Neural cell (in vitro differentiated cells): Measurements from ENCODE around the gene RHEX. TPM values are rescaled to one million over a fixed set of nuclear protein-coding genes. Genes with fewer than 3 reads are reported as not detected.

Experiments
- H2AFZ ChIP-seq: fragments of 200-600, 300-800 bp; sonication (generic), shearing (Covaris generic); 2 replicates; pipeline ENCODE4 v1.6.0; 2014; ENCODE audit warnings: low read depth, mild to moderate bottlenecking, antibody characterized with exemption, low read length, moderate library complexity
- H3F3A ChIP-seq: fragments of 200-600 bp; shearing (Covaris generic); 2 replicates; pipeline ENCODE4 v1.6.1; 2016; ENCODE audit warnings: mild to moderate bottlenecking, moderate library complexity, mixed read lengths, antibody characterized with exemption, low read length; ENCODE audit not compliant: insufficient read depth, poor library complexity, severe bottlenecking
- H3K27ac ChIP-seq: fragments of 200-600, 300-800 bp; sonication (generic), shearing (Covaris generic); 2 replicates; pipeline ENCODE4 v1.5.1; 2014; ENCODE audit warnings: mild to moderate bottlenecking, low read length, moderate library complexity
- H3K27me3 ChIP-seq: fragments of 300-800, 200-600 bp; sonication (generic), shearing (Covaris generic); 2 replicates; pipeline ENCODE4 v1.6.0; 2014; ENCODE audit warnings: mild to moderate bottlenecking, low read depth, low read length, moderate library complexity; ENCODE audit not compliant: insufficient read depth
- H3K36me3 ChIP-seq: fragments of 300-800, 200-600 bp; sonication (generic), shearing (Covaris generic); 2 replicates; pipeline ENCODE4 v1.5.1; 2014; ENCODE audit warnings: mild to moderate bottlenecking, antibody characterized with exemption, low read length, moderate library complexity; ENCODE audit not compliant: insufficient read depth
- H3K4me2 ChIP-seq: fragments of 300-800, 200-600 bp; sonication (generic), shearing (Covaris generic); 2 replicates; pipeline ENCODE4 v1.6.0; 2014; ENCODE audit warnings: mild to moderate bottlenecking, low read length
- H3K4me3 ChIP-seq: fragments of 300-800, 200-600 bp; sonication (generic), shearing (Covaris generic); 2 replicates; pipeline ENCODE4 v1.5.1; 2014; ENCODE audit warnings: mild to moderate bottlenecking, low read length, moderate library complexity
- H3K79me2 ChIP-seq: fragments of 200-600 bp; shearing (Covaris generic); replicated peaks from 2 replicates; pipeline ENCODE4 v1.6.0; 2014; ENCODE audit warnings: mild to moderate bottlenecking, low read length, moderate library complexity; ENCODE audit not compliant: insufficient read depth
- H3K9ac ChIP-seq: fragments of 300-800, 200-600 bp; sonication (generic), shearing (Covaris generic); 2 replicates; pipeline ENCODE4 v1.6.1; 2016; ENCODE audit warnings: mild to moderate bottlenecking, low read length, mixed read lengths
- H3K9me2 ChIP-seq: fragments of 200-600 bp; shearing (Covaris generic); 2 replicates; pipeline ENCODE4 v1.6.1; 2016; ENCODE audit warnings: mild to moderate bottlenecking, low read length, mixed read lengths; ENCODE audit not compliant: insufficient read depth
- H3K9me3 ChIP-seq: fragments of 200-600, 300-800 bp; sonication (generic), shearing (Covaris generic); 2 replicates; pipeline ENCODE4 v1.6.1; 2016; ENCODE audit warnings: mild to moderate bottlenecking, mixed run types, low read length, moderate library complexity, mixed read lengths
- H4K20me1 ChIP-seq: fragments of 200-600 bp; shearing (Covaris generic); 2 replicates; pipeline ENCODE4 v1.6.1; 2016; ENCODE audit warnings: mild to moderate bottlenecking, mixed run types; ENCODE audit not compliant: insufficient read depth
- EP300 ChIP-seq: fragments of 450-650 bp; conservative IDR thresholded peaks from 2 replicates; pipeline ENCODE4 v1.6.1; 2014; ENCODE audit warnings: antibody characterized with exemption, mild to moderate bottlenecking, moderate library complexity; ENCODE audit not compliant: poor library complexity, severe bottlenecking
- EZH2 ChIP-seq: fragments of 200-600, 300-800 bp; shearing (Covaris generic), sonication (generic); IDR thresholded peaks from 2 replicates; pipeline ENCODE4 v1.6.1; 2014; ENCODE audit warnings: antibody characterized with exemption, low read length, borderline replicate concordance, mild to moderate bottlenecking; ENCODE audit not compliant: insufficient read depth, poor library complexity, severe bottlenecking
- MXI1 ChIP-seq: fragments of 450-650 bp; conservative IDR thresholded peaks from 2 replicates; pipeline ENCODE4 v1.6.1; 2014; ENCODE audit warnings: antibody characterized with exemption, mild to moderate bottlenecking; ENCODE audit not compliant: poor library complexity, severe bottlenecking
- POLR2AphosphoS5 ChIP-seq: IDR thresholded peaks from 2 replicates; pipeline ENCODE4 v1.6.1; 2012
- RAD21 ChIP-seq: fragments of 450-650 bp; conservative IDR thresholded peaks from 2 replicates; pipeline ENCODE4 v1.6.1; 2014; ENCODE audit warnings: antibody characterized with exemption, mild to moderate bottlenecking, moderate library complexity
- REST ChIP-seq: IDR thresholded peaks from 2 replicates; pipeline ENCODE4 v1.6.1; 2012; ENCODE audit warnings: borderline replicate concordance
- SMC3 ChIP-seq: fragments of 450-650 bp; conservative IDR thresholded peaks from 2 replicates; pipeline ENCODE4 v1.6.1; 2014; ENCODE audit warnings: antibody characterized with exemption, mild to moderate bottlenecking, moderate library complexity; ENCODE audit not compliant: poor library complexity
- TAF1 ChIP-seq: IDR thresholded peaks from 2 replicates; pipeline ENCODE4 v1.6.1; 2012; ENCODE audit warnings: low read depth
- polyA plus RNA-seq: library from polyadenylated mRNA; depleted of rRNA; stranded (reverse); fragments of >200 nt; gene quantifications from 2 replicates; pipeline ENCODE4 v1.2.3, GENCODE V29; 2014
- TF ChIP-seq, protein P1 (sequence below): fragments of 450-650 bp; IDR thresholded peaks from 2 replicates; pipeline ENCODE4 v1.5.1; 2014; ENCODE audit warnings: antibody characterized with exemption, mild to moderate bottlenecking, moderate library complexity; ENCODE audit not compliant: poor library complexity, severe bottlenecking

Gene RHEX
- polyA plus RNA-seq, 1 donor from 2014 or later: not detected

GRCh38 chr1:206039046-206039973 lies 13.7 kb upstream of the RHEX start:
- TF ChIP-seq MXI1 (no peak), EZH2 (no peak), TAF1 (no peak), REST (no peak), SMC3 (no peak), EP300 (no peak), RAD21 (no peak), POLR2AphosphoS5 (no peak)
- TF ChIP-seq, protein P1, sequence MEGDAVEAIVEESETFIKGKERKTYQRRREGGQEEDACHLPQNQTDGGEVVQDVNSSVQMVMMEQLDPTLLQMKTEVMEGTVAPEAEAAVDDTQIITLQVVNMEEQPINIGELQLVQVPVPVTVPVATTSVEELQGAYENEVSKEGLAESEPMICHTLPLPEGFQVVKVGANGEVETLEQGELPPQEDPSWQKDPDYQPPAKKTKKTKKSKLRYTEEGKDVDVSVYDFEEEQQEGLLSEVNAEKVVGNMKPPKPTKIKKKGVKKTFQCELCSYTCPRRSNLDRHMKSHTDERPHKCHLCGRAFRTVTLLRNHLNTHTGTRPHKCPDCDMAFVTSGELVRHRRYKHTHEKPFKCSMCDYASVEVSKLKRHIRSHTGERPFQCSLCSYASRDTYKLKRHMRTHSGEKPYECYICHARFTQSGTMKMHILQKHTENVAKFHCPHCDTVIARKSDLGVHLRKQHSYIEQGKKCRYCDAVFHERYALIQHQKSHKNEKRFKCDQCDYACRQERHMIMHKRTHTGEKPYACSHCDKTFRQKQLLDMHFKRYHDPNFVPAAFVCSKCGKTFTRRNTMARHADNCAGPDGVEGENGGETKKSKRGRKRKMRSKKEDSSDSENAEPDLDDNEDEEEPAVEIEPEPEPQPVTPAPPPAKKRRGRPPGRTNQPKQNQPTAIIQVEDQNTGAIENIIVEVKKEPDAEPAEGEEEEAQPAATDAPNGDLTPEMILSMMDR: no peak
- H3K79me2 ChIP-seq: no peaks in the 10 kb centered on the region
- H3F3A ChIP-seq: no peaks in the 10 kb centered on the region
- no peak overlapping the region for H3K4me2 ChIP-seq
- H3K36me3 ChIP-seq: no peaks in the 10 kb centered on the region
- no peaks in the 10 kb centered on the region for H4K20me1 ChIP-seq
- no peaks in the 10 kb centered on the region for H3K27me3 ChIP-seq
- no peaks in the 10 kb centered on the region for H3K9me2 ChIP-seq
- no peak overlapping the region for H2AFZ ChIP-seq
- no peak overlapping the region for H3K4me3 ChIP-seq
- H3K9ac ChIP-seq: no peak overlapping the region
- no peak overlapping the region for H3K27ac ChIP-seq
- H3K9me3 ChIP-seq: no peaks in the 10 kb centered on the region

DNA sequence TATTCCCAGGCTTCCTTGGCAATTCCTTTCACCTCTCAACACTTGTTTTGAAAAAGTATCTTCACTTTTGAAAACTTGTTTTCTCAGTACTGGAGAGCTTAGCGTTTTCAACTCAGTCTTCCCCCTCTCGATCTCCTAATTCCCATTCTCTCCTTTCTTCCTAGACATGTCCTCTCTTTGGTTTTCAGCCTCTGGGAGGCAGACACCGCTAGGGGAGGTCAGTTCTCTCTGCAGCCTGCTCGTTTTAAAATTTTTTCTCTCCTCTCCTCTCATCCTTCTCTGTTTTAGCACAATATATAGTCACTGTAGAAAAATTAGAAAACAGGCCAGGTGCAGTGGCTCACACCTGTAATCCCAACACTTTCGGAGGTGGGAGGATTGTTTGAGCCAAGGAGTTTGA lies 12.6 kb upstream of the RHEX start:
- H3K79me2 ChIP-seq: no peaks in the 10 kb centered on the region
- TF ChIP-seq, protein P1: no peak
- TF ChIP-seq EP300 (no peak), SMC3 (no peak), MXI1 (no peak), REST (no peak), TAF1 (no peak), RAD21 (no peak)
- no peak overlapping the region for H3K27ac ChIP-seq
- no peak overlapping the region for H3K4me2 ChIP-seq
- no peaks in the 10 kb centered on the region for H3K27me3 ChIP-seq
- H3F3A ChIP-seq: no peaks in the 10 kb centered on the region
- H3K36me3 ChIP-seq: no peaks in the 10 kb centered on the region
- no peaks in the 10 kb centered on the region for H3K9me2 ChIP-seq
- no peaks in the 10 kb centered on the region for H4K20me1 ChIP-seq
- H2AFZ ChIP-seq: no peak overlapping the region
- H3K9me3 ChIP-seq: no peaks in the 10 kb centered on the region
- H3K9ac ChIP-seq: no peak overlapping the region
- no peak overlapping the region for H3K4me3 ChIP-seq
